Brain microvascular endothelial cell (primary cell): ENCODE results near the gene IL6ST.

Experiments
- DNase-seq: peaks from one replicate; pipeline ENCODE4 v3.0.0-alpha.2; 2020
- H3K27ac ChIP-seq: fragments of 250-450 bp; sonication (Bioruptor Pico); 2 replicates; pipeline ENCODE4 v1.5.1; 2020; ENCODE audit warnings: mild to moderate bottlenecking, moderate library complexity
- H3K27me3 ChIP-seq: fragments of 250-450 bp; sonication (Bioruptor Pico); replicated peaks from 2 replicates; pipeline ENCODE4 v1.5.1; 2020; ENCODE audit warnings: mild to moderate bottlenecking
- H3K36me3 ChIP-seq: fragments of 250-450 bp; sonication (Bioruptor Pico); replicated peaks from 2 replicates; pipeline ENCODE4 v1.5.1; 2020; ENCODE audit warnings: mild to moderate bottlenecking
- H3K4me3 ChIP-seq: 2 replicates; pipeline ENCODE4 v1.5.1; 2011; ENCODE audit warnings: low read depth, mild to moderate bottlenecking, control low read depth, low read length, moderate library complexity
- CTCF ChIP-seq: IDR thresholded peaks from 2 replicates; pipeline ENCODE4 v1.5.1; 2011; ENCODE audit warnings: low read depth, mild to moderate bottlenecking, moderate library complexity, low read length, control low read depth, inconsistent platforms; ENCODE audit errors: missing control alignments
- in situ Hi-C: cut with HindIII; loops from 2 replicates; pipeline ENCODE4 v1.10.0; 2017; ENCODE audit warnings: low sequenced_read_pairs, low pct_ligation_motif_present

Gene IL6ST

GRCh38 chr5:55913466-55914413 is 81.0 kb downstream of the IL6ST start:
- no peaks in the 10 kb centered on the region for H3K27me3 ChIP-seq
- H3K27ac ChIP-seq = no peak overlapping the region
- TF ChIP-seq CTCF = no peak
- H3K4me3 ChIP-seq = no peak overlapping the region
- no peak for DNase-seq
- H3K36me3 ChIP-seq = no peaks in the 10 kb centered on the region
- in situ Hi-C loops = no loop called here

GRCh38 chr5:55911784-55912653 is 82.7 kb downstream of the IL6ST start:
- in situ Hi-C loops = no loop called here
- H3K27me3 ChIP-seq = no peaks in the 10 kb centered on the region
- no peak for DNase-seq

GRCh38 chr5:55908804-55909203 is 86.0 kb downstream of the IL6ST start:
- in situ Hi-C loops = no loop called here

More at GRCh38 chr5:55911784-55912653, 82.7 kb downstream of the IL6ST start:
- no peak overlapping the region for H3K27ac ChIP-seq
- no peak for TF ChIP-seq CTCF
- H3K36me3 ChIP-seq = no peaks in the 10 kb centered on the region
- H3K4me3 ChIP-seq = no peak overlapping the region

GRCh38 chr5:55907927-55908326 is 86.8 kb downstream of the IL6ST start:
- Histone ChIP-seq H3K27me3 (no peaks in the 10 kb centered on the region), H3K36me3 (no peaks in the 10 kb centered on the region), H3K4me3 (no peak overlapping the region), H3K27ac (no peak overlapping the region)
- in situ Hi-C loops = no loop called here
- DNase-seq = no peak
- no peak for TF ChIP-seq CTCF

More at GRCh38 chr5:55908804-55909203, 86.0 kb downstream of the IL6ST start:
- Histone ChIP-seq H3K36me3 (no peaks in the 10 kb centered on the region), H3K27me3 (no peaks in the 10 kb centered on the region), H3K4me3 (no peak overlapping the region), H3K27ac (no peak overlapping the region)
- DNase-seq = no peak
- TF ChIP-seq CTCF = no peak

- H3K27me3 ChIP-seq = no peaks in the 10 kb centered on the region
- no peaks in the 10 kb centered on the region for H3K36me3 ChIP-seq
- no peak for TF ChIP-seq CTCF
- DNase-seq = no peak
- in situ Hi-C loops = no loop called here
- H3K27ac ChIP-seq = no peak overlapping the region
- no peak overlapping the region for H3K4me3 ChIP-seq
Observed at GRCh38 chr5:55905251-55905650, 89.5 kb downstream of the IL6ST start.
